ENCODE results near the gene ANAPC10.
"Not testable (repeated sequence)": the region's sequence is repeated elsewhere in the genome, so short reads cannot be mapped to it uniquely, and the experiment has no call there.

ANAPC10 gene

GRCh38 chr4:145001635-145002034 is 96.4 kb downstream of the ANAPC10 start:
- no peak for DNase-seq

DNA sequence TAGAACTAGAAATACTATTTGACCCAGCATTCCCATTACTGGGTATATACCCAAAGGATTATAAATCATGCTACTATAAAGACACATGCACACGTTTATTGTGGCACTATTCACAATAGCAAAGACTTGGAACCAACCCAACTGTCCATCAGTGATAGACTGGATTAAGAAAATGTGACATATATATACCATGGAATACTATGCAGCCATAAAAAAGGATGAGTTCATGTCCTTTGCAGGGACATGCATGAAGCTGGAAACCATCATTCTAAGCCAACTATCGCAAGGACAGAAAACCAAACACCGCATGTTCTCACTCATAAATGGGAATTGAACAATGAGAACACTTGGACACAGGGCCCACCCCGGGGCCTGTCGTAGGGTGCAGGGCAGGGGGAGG is 97.3 kb downstream of the ANAPC10 start:
- DNase-seq, result not testable (repeated sequence)

DNA sequence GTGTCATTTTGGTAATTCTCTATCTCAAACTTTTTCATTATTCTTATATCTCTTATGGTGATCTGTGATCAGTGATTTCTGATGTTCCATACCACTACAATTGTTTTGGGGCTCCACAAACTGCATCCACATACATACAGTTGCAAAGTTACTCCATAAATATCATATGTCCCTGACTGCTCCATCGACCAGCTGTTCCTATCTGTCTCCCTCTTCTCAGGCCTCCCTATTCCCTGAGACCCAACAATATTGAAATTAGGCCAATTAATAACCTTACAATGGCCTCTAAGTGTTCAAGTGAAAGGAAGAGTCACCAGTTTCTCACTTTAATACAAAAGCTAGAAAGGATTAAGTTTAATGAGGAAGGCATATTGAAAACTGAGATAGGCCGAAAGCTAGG is 108.7 kb downstream of the ANAPC10 start:
- DNase-seq, result no peak

- no peak for DNase-seq
Observed at GRCh38 chr4:144985531-144985930, 112.5 kb downstream of the ANAPC10 start.

GRCh38 chr4:144985014-144985413 is 113.0 kb downstream of the ANAPC10 start:
- DNase-seq, result no peak

DNA sequence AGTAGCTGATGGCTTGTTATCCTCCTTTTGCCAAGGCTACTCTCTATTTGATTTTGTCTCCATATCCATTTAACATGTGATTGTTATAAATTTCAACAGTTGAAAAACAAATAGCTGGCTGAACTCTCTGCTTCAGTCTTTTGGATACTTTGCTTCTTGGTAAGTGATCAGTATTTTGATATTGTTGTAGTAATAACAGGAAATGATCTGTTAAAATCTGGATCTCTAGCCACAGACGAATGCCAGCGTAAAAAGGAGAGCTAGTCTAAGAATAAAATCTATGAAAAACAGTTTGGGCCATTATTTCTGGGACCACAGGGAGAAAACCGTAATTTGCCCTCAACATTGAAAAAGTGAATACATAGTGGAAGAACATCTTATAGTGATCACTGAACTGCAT is 113.8 kb downstream of the ANAPC10 start:
- DNase-seq, result no peak

DNA sequence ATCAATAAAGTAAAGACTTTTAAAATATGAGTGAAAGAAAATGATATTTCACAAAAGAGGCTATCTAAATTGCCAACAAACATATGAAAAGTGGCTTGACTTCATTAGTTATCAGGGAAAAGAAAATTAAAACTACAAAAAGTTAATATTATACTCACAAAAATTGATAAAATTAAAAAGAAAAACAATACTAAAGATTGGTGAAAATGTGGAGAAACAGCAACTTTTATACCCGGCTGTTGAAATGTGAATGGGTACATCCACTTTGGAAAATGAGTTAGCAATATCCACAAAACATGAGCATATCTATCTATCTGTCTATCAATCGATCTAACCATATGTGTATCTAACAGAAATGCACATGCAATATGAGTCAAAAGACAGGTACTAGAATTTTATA is 122.3 kb downstream of the ANAPC10 start:
- no peak for DNase-seq

DNA sequence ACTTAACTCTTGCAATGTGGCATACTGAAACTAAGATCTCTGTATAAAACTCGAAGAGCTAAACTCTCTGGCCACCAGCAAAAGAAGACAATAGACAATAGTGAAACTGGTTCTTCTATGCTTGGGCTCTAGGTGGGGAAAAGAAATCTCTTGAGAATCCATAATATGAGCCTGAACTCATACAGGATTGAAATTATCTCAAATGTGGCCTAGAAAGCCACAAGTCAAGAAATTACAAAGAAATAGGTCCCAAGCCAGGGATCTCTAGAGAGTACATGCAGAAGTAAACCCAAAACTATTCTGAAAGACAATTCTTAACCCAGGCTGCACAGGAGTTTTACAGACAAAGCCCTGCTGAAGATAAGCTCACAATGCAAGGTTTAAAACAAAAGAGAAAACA is 127.4 kb downstream of the ANAPC10 start:
- DNase-seq, result no peak

- no peak for DNase-seq
Observed at GRCh38 chr4:144969821-144970220, 128.2 kb downstream of the ANAPC10 start.

GRCh38 chr4:144968606-144969005 is 129.4 kb downstream of the ANAPC10 start:
- no peak for DNase-seq

DNA sequence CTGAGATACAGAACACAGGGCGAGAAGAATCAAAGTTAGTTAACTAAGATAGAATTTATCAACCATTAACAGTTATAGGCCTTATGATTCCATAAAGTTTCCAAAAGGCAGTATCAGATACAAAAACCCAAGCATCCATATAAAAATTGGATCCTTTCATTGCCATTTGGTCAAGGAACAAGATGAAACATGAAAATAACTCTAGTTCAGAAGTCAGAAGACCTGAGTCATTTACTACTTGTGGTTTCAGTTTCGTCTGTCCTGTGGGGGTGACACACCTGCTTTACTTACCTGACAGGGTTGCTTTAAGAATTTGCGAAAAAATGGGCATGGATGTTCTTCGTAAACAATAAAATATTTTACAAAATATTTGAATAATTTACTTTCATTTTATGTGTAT is 130.8 kb downstream of the ANAPC10 start:
- DNase-seq, result no peak

- DNase-seq, result no peak
Observed at GRCh38 chr4:144962300-144962699, 135.7 kb downstream of the ANAPC10 start.

GRCh38 chr4:144955104-144955503 is 142.9 kb downstream of the ANAPC10 start:
- DNase-seq, result no peak

DNA sequence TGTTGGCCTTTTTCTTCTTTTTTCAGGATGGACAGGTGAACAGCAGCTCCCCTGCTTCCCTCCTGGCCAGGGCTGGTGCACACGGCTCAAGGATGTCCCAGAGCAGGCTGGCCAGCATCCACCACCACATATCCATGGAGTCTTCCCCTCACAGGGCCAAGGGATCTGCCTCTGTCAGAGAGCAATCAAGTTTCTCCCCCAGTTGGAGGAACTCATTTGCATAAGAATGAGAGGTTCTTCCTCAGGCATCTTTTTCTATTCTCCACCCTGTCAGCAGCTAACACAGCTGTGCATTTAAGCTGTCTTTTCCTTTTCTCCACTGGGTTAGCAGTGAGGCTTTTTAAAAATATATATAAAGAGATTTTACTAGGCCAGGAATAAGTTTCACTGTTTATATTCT is 143.8 kb downstream of the ANAPC10 start:
- DNase-seq, result no peak

- no peak for DNase-seq
Observed at GRCh38 chr4:144948421-144948820, 149.6 kb downstream of the ANAPC10 start.

DNA sequence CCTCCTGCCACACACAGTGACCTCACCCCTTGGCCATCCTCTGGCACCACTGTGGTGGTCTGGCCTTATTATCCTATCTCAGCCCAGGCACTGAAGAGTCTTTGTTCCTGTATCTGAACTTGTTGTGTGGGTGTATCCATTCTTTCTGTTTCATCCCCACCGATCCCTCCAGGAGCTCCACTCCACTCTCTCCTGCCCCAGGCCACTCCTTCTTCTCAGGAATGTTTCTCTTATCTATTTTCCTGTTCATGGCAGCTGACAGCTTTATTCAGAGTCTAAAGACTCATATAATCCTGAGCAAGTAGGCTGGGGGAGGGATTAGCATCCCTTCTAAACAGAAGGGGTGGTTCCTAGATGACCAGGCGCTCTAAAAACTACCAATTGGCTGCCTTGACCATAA is 150.0 kb downstream of the ANAPC10 start:
- DNase-seq, result no peak

All from stimulated activated CD4-positive, alpha-beta T cell treated with anti-CD3 and anti-CD28 coated beads, Interleukin-4, amount 100 ng/mL, for 4 hours (primary cell).